Urinary bladder (tissue), 4 donors: ENCODE data around the gene PGAM4. TPM values are rescaled to one million over a fixed set of nuclear protein-coding genes. Genes with fewer than 3 reads are reported as not detected.

Experiments used
- DNase-seq: peaks from one replicate; pipeline ENCODE4 v3.0.0-alpha.2; 2015; ENCODE audit errors: extremely low spot score
- H3K27ac ChIP-seq: one replicate; pipeline ENCODE4 v1.5.1; 2013; ENCODE audit warnings: low read depth, mild to moderate bottlenecking, moderate library complexity
- H3K36me3 ChIP-seq: one replicate; pipeline ENCODE4 v1.6.1; 2013; ENCODE audit warnings: mild to moderate bottlenecking, moderate library complexity; ENCODE audit not compliant: insufficient read depth
- H3K4me1 ChIP-seq: one replicate; pipeline ENCODE4 v1.6.1; 2013; ENCODE audit warnings: mild to moderate bottlenecking, moderate library complexity; ENCODE audit not compliant: insufficient read depth
- H3K4me3 ChIP-seq: one replicate; pipeline ENCODE4 v1.5.1; 2013; ENCODE audit warnings: low read depth, low read length
- WGBS: extraction: QIAGEN DNeasy Blood & Tissue Kit; methylation state at CpG from one replicate; pipeline ENCODE4 v1.1.7; 2013; 5-methylcytosine and 5-hydroxymethylcytosine counted together
- polyA plus RNA-seq: library from polyadenylated mRNA; stranded (reverse); fragments of 200-250 nt; gene quantifications from one replicate; pipeline ENCODE4 v1.2.3, GENCODE V29; 2013
- total RNA-seq: library from RNA; depleted of rRNA; stranded (reverse); fragments of >200 nt; gene quantifications from one replicate; pipeline ENCODE4 v1.2.3, GENCODE V29; 2014
- donor health status: healthy with polysubstance abuse.
- donor health status: healthy.

PGAM4 gene
- not detected for total RNA-seq
- polyA plus RNA-seq: 0.13 TPM

DNA sequence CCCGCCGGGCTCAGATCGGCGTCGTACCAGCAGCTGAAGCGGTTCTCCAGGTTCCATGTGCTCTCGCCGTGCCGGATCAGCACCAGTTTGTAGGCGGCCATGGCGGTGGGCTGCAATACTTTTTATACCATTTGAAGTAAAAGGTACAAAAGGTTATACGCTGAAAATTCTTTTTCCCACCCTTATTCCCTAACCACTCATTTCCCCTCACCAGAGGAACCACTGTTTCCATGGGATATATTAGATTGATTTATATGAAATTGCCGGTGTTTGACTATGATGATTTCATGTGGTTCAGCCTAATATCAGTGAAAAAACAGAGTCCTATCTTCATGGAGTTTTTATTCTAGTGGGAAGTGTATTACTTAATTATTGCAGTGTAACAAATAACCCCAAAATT is at the start of gene PGAM4:
TSS of gene PGAM4 (minus strand) at position 101 of the 400 bp plus-strand sequence. CDS start at position 101, 0 bp downstream.
- Histone ChIP-seq H3K27ac (no peak within 1 kb of the TSS), H3K4me1 (no peaks in the 10 kb centered on the region), H3K4me3 (no peak within 1 kb of the TSS), H3K36me3 (no peaks in the 10 kb centered on the region)
- WGBS: 98% methylated on average over 13 of the region's 13 CpGs
- no peak for DNase-seq

DNA sequence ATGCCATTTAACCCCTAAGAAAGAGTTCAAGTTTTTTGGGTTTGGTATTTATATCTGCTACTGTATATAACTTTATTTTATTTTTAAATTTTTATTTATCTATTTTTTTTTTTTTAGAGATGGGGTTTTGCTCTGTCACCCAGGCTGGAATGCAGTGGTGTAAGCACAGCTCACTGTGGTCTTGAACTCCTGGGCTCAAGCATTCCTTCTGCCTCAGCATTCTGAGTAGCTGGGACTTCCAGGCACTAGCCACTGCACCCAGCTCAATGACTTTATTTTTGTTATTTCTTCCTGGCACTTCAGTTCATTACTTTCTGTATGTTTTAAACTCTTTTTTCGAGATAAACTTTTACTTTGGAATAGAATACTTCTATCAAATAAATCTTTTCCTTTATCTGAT is 42.4 kb upstream of the PGAM4 start:
- H3K27ac ChIP-seq: no peak overlapping the region
- no peaks in the 10 kb centered on the region for H3K36me3 ChIP-seq
- no peaks in the 10 kb centered on the region for H3K4me1 ChIP-seq
- H3K4me3 ChIP-seq: no peak overlapping the region
- WGBS: 98% methylated on average over 1 of the region's 1 CpG
- DNase-seq: no peak

DNA sequence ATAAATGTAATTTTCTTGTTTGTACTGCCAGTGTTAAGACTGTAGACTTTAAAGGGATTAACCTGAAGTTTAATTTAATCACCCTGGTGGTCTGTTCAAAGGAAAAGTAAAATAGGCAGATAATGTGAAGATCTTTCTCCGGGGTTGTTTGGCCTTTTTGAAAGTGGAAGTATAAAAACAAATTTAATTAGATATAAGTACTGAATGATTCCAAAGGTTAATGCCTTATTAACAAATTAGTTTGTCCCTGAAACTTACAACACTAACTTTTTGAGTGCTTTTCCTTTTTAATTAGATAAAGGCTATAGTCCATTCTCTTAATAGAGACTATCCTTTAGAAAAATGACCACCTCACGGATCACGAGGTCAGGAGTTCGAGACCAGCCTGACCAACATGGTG is 10.4 kb upstream of the PGAM4 start:
- Histone ChIP-seq H3K36me3 (no peaks in the 10 kb centered on the region), H3K4me3 (no peak overlapping the region), H3K27ac (no peak overlapping the region), H3K4me1 (no peaks in the 10 kb centered on the region)
- 94% methylated on average over 4 of the region's 4 CpGs for WGBS
- no peak for DNase-seq

DNA sequence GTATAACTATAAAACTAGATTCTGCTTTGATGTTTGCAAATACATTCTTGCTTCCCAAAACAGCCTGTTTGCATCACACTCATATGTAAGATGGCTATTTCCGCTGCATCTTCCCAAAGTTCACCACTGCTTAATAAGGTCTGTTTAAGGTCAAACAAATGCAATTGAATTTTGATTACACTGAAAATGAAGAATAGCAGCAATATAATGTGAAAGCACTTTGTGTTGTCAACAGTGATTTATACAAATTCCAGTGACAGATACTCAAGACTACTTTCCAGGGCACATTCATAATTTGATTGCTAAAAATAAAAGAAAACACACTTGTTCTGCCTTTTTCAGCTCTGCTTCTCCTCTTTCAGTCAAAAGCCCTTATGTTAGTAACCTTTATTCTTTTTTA is 8.1 kb upstream of the PGAM4 start:
- no peak for DNase-seq
- Histone ChIP-seq H3K36me3 (no peaks in the 10 kb centered on the region), H3K4me1 (no peaks in the 10 kb centered on the region), H3K27ac (no peak overlapping the region), H3K4me3 (no peak overlapping the region)
- 96% methylated on average over 1 of the region's 1 CpG for WGBS

DNA sequence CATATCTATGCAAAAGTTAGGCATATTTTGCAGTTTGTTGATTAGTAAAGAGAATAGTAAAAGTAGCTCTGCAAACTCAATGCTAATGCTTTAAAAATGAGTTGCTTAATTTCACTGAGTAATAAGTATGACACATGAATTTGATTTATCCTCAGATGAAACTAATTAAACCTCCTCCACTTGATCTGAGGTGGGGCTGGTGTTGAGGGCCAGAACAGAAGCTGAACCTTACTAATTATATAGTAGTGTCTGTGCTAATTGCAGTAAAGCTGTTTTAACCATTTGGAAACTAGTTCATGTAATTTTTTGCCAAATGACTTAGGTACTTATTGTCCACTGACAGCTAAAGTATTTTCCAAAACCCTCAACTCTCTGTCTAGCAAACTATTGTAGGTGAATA is 7.7 kb upstream of the PGAM4 start:
- no peak overlapping the region for H3K4me3 ChIP-seq
- H3K4me1 ChIP-seq: no peaks in the 10 kb centered on the region
- no peak for DNase-seq

DNA sequence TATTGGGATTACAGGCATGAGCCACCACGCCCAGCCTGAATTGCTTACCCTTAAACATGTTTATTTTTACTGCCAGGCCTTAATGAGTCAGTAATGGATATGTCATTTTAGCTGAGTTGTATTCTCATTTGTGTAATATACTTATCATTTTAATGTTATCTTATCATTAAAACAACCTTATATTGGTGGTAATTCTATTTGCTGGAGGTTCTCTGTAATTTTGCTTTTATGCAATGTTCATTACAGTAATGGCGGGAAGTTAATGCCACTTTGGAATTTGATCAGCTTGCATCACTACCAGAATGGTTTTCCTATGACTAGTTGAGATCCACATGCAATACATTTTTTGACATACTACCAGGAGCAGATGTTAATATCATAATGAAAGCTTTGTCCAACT is 6.3 kb upstream of the PGAM4 start:
- no peak for DNase-seq
- WGBS: 95% methylated on average over 2 of the region's 2 CpGs
- no peak overlapping the region for H3K4me3 ChIP-seq

More for the DNA sequence above, 7.7 kb upstream of the PGAM4 start:
- Histone ChIP-seq H3K27ac (no peak overlapping the region), H3K36me3 (no peaks in the 10 kb centered on the region)

DNA sequence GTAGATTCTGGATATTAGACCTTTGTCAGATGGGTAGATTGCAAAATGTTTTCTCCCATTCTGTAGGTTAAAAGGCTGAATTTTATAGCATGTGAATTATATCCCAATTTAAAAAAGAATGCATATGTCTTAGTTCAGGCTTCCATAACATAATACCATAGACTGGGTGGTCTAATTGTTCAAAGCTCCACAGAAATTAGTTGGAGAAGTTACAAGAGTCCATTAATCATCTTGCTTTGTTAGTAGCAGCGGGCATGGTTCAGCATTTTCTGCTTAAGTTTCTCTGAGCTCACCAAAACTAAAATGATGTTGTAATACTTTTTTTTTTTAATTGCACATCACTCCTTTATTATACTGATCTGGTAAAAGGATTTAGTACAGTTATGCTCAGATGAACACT is 1.8 kb downstream of the PGAM4 start:
- DNase-seq: no peak
- 78% methylated on average over 1 of the region's 1 CpG for WGBS

More for the DNA sequence above, 6.3 kb upstream of the PGAM4 start:
- Histone ChIP-seq H3K36me3 (no peaks in the 10 kb centered on the region), H3K27ac (no peak overlapping the region), H3K4me1 (no peaks in the 10 kb centered on the region)

DNA sequence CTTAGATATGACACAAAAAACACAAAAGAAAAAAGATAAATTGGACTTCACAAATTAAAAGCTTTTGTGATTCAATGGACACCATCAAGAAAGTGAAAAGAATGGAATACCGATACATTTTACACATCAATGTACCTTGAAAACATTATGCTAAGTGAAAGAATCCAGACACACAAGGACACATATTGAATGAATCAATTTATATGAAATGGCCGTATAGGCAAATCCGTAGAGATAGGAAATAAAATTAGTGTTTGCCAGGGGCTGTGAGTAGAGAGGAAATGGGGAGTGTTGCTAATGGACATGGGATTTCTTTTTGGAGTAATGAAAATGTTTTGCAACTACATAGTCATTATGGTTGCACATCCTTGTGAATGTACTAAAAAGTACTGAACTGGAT is 3.1 kb downstream of the PGAM4 start:
- WGBS: 94% methylated on average over 3 of the region's 3 CpGs
- no peak for DNase-seq
- no peaks in the 10 kb centered on the region for H3K4me1 ChIP-seq

More for the DNA sequence above, 1.8 kb downstream of the PGAM4 start:
- Histone ChIP-seq H3K4me3 (no peak overlapping the region), H3K27ac (no peak overlapping the region), H3K4me1 (no peaks in the 10 kb centered on the region), H3K36me3 (no peaks in the 10 kb centered on the region)

DNA sequence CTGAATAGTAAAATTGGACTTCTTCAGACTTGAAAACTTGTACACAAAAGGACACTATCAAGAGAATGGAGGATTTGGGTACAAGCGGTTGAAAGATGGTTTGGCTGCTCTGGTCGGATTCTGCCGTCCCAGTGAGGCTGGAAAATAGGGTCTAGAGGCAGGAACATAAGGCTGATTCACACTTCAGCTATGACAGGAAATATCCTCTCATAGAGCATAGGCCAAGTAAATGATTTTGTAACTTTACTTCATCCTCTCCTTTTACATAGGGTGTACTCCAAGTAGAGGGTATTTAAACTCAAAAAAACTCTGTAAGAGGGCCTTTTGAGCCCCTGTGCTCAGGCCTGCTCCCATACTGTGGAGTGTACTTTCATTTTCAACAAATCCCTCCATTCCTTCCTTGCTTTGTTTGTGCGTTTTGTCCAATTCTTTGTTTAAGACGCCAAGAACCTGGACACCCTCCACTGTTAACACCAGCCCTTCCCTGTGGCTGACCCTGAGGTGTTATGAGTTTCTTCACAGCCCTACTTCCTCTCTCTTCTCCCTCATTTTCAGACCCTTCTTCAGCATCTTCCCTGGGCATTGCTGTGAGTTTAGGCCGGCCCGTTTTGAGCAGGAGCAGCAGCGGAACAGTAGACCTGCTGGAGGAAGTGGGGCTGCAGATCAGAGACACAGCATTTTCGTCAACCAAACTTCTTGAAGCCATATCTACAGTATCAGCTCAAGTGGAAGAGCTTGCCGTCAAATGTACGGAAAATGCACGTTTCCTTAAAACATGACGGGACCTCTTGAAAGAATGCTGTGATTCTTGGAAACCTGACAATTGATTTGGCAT is 7.2 kb downstream of the PGAM4 start:
- no peak for DNase-seq
- Histone ChIP-seq H3K4me1 (no peaks in the 10 kb centered on the region), H3K4me3 (no peak overlapping the region), H3K36me3 (no peaks in the 10 kb centered on the region), H3K27ac (no peak overlapping the region)
- 90% methylated on average over 13 of the region's 13 CpGs for WGBS

More for the DNA sequence above, 3.1 kb downstream of the PGAM4 start:
- Histone ChIP-seq H3K36me3 (no peaks in the 10 kb centered on the region), H3K4me3 (no peak overlapping the region), H3K27ac (no peak overlapping the region)

DNA sequence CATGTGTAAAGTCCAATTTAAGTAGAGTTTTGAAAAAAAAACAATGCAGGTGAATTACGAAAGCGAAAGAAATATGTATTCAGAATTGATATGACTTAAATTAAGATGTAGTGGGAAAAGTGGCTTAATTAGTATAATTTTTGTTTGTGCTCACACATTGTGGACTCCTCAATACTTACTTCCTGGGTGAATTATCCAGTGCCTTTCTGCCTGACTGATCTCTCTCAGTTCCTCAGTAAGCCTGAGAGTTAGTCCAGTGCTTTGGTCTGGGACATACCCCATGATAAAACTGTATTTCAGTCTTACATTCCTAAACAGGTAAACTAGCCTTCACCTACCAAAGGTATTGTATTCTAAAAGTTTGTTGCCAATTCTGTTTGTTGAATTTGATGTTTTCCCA is 8.4 kb downstream of the PGAM4 start:
- H3K4me1 ChIP-seq: no peaks in the 10 kb centered on the region
- DNase-seq: no peak
- 97% methylated on average over 2 of the region's 2 CpGs for WGBS

DNA sequence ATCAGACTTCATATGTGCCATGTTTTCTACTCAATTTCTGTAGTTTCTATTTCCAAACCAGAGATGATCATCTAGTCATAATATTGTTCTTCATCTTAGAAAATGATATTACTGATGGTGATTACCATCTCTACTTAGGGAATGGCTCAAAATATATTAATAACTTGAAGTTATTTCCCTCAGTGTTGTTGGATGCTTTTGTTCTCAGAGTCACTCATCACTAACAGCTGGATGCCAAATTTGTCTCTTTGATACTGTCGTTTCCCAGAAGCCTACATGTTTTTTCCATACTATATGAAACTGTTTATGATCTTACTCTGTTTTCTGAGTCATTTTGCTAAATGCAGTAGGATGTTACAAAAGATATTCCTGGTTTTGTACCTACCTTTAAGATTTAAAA is 8.9 kb downstream of the PGAM4 start:
- no peaks in the 10 kb centered on the region for H3K4me1 ChIP-seq
- WGBS: 55% methylated on average over 1 of the region's 1 CpG
- H3K36me3 ChIP-seq: no peaks in the 10 kb centered on the region
- no peak overlapping the region for H3K27ac ChIP-seq
- no peak for DNase-seq
- no peak overlapping the region for H3K4me3 ChIP-seq

More for the DNA sequence above, 8.4 kb downstream of the PGAM4 start:
- Histone ChIP-seq H3K4me3 (no peak overlapping the region), H3K27ac (no peak overlapping the region), H3K36me3 (no peaks in the 10 kb centered on the region)

DNA sequence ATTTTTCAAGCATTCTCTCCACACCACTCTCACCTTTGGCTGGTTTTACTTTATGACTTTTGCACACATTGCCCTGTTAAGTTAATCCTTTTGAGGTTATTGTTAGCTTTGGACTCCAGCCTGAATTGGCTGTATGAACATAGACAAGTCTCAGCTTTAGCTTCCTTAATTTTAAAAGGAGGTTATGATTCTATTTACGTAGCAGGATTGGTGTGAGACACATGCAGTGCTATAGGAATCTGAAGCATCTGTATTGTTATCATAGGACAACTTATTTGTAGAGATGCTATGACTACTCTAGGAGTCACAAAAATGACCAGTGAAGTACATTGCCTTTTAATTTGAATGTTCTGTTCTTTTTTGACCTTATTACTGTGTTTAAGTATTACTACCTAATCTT is 15.7 kb downstream of the PGAM4 start:
- no peaks in the 10 kb centered on the region for H3K36me3 ChIP-seq
- no peaks in the 10 kb centered on the region for H3K4me1 ChIP-seq
- DNase-seq: no peak
- 46% methylated on average over 1 of the region's 1 CpG for WGBS
- H3K27ac ChIP-seq: no peak overlapping the region
- no peak overlapping the region for H3K4me3 ChIP-seq

DNA sequence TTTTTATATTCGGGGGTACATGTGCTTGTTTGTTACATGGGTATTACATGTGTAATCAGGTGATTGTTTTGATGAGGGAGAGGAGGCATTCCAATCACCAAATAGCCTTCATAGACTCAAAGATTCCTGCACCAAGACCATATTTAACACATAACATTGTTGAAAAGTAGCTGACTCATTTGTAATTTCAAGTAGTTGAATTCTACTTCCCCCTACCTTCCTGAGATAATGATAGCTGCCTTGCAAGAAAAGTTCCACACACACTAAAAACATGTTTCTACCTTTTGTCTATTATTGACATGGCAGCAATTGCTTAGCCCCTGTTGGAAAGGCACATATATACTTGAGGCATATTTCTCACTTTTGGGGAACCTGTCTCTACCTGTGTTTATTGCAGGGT is 16.1 kb downstream of the PGAM4 start:
- no peak overlapping the region for H3K4me3 ChIP-seq
- H3K4me1 ChIP-seq: no peaks in the 10 kb centered on the region
- H3K36me3 ChIP-seq: no peaks in the 10 kb centered on the region
- H3K27ac ChIP-seq: no peak overlapping the region
- DNase-seq: no peak
- 70% methylated on average over 1 of the region's 1 CpG for WGBS

DNA sequence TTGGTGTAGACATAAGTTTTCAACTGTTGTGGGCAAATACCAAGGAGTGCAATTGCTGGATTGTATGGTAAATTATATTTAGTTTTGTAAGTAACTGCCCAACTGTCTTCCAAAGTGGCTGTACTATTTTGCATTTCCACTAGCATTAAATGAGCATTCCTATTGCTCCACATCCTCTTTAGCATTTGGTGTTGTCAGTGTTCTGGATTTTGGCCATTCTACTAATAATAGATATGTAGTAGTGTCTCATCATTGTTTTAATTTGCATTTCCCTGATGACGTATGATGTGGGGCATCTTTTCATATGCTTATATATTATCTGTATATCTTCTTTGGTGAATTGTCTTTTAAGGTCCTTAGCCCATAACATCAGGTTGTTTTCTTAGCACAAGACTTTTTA is 17.3 kb downstream of the PGAM4 start:
- no peak for DNase-seq
- Histone ChIP-seq H3K36me3 (no peaks in the 10 kb centered on the region), H3K27ac (no peak overlapping the region), H3K4me3 (no peak overlapping the region), H3K4me1 (no peaks in the 10 kb centered on the region)
- 69% methylated on average over 1 of the region's 1 CpG for WGBS
